Measurements from ENCODE around the gene SLC25A21. TPM values are rescaled to one million over a fixed set of nuclear protein-coding genes. Genes with fewer than 3 reads are reported as not detected.

The SLC25A21 gene
- total and polyA plus RNA-seq, 2 experiments from 2014 or later: 10.6 to 12.1 TPM

GRCh38 chr14:37195327-37195726 is 22.9 kb upstream of the SLC25A21 start:
- Mint-ChIP-seq H3K4me1 (peaks cover 9% of the 10 kb centered on the region; the same call in 2 of the 3 replicates), H3K27me3 (ENCODE audit: insufficient read depth, low read depth, poor library complexity) (peaks cover 7% of the 10 kb centered on the region), H3K4me3 (no peak overlapping the region), H3K27ac (no peak overlapping the region), H3K36me3 (ENCODE audit: low read depth) (no peaks in the 10 kb centered on the region), H3K9me3 (no peaks in the 10 kb centered on the region; the same call in 2 of the 3 replicates)
- no peaks in the 10 kb centered on the region for H3F3A ChIP-seq (replicated peaks; ENCODE audit: low read depth)
- no peak for ATAC-seq
- 0 out of 2 replicates have a peak, but pooled peaks cover 4% of the 10 kb centered on the region for H3K27me3 ChIP-seq (ENCODE audit: insufficient read depth)
- no peak overlapping the region for H2AFZ ChIP-seq
- 0 out of 2 replicates have a peak, but pooled peaks cover 2% of the 10 kb centered on the region for H3K9me2 ChIP-seq (ENCODE audit: insufficient read depth)
- H3K36me3 ChIP-seq (ENCODE audit: insufficient read depth): no peaks in the 10 kb centered on the region
- peaks cover 18% of the 10 kb centered on the region for H3K79me2 ChIP-seq (replicated peaks; ENCODE audit: insufficient read depth)
- TF ChIP-seq ZNF114 (CRISPR knock-in tag; IDR thresholded peaks at IDR 0.05) (no peak), CTCF (conservative IDR thresholded peaks at IDR 0.05; ENCODE audit: low read depth in 2 of 2) (no peak), NANOG (IDR thresholded peaks at IDR 0.05; ENCODE audit: borderline replicate concordance) (no peak), JUNB (IDR thresholded peaks at IDR 0.05; ENCODE audit: unreplicated experiment) (no peak), CREB1 (CRISPR knock-in tag; IDR thresholded peaks at IDR 0.05; ENCODE audit: low read depth) (no peak), EZH2phosphoT487 (IDR thresholded peaks at IDR 0.05; ENCODE audit: unreplicated experiment) (no peak), REST (IDR thresholded peaks at IDR 0.05; ENCODE audit: unreplicated experiment) (no peak), POLR2AphosphoS5 (IDR thresholded peaks at IDR 0.05; ENCODE audit: low read depth) (no peak), EZH2 (IDR thresholded peaks at IDR 0.05; ENCODE audit: low read depth, unreplicated experiment) (no peak), ZNF331 (CRISPR knock-in tag; IDR thresholded peaks at IDR 0.05; ENCODE audit: low read depth) (no peak), STAT1 (IDR thresholded peaks at IDR 0.05; ENCODE audit: unreplicated experiment) (no peak)
- TF ChIP-seq, protein P1, sequence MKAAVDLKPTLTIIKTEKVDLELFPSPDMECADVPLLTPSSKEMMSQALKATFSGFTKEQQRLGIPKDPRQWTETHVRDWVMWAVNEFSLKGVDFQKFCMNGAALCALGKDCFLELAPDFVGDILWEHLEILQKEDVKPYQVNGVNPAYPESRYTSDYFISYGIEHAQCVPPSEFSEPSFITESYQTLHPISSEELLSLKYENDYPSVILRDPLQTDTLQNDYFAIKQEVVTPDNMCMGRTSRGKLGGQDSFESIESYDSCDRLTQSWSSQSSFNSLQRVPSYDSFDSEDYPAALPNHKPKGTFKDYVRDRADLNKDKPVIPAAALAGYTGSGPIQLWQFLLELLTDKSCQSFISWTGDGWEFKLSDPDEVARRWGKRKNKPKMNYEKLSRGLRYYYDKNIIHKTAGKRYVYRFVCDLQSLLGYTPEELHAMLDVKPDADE (IDR thresholded peaks at IDR 0.05): no peak
- TF ChIP-seq, protein P2, sequence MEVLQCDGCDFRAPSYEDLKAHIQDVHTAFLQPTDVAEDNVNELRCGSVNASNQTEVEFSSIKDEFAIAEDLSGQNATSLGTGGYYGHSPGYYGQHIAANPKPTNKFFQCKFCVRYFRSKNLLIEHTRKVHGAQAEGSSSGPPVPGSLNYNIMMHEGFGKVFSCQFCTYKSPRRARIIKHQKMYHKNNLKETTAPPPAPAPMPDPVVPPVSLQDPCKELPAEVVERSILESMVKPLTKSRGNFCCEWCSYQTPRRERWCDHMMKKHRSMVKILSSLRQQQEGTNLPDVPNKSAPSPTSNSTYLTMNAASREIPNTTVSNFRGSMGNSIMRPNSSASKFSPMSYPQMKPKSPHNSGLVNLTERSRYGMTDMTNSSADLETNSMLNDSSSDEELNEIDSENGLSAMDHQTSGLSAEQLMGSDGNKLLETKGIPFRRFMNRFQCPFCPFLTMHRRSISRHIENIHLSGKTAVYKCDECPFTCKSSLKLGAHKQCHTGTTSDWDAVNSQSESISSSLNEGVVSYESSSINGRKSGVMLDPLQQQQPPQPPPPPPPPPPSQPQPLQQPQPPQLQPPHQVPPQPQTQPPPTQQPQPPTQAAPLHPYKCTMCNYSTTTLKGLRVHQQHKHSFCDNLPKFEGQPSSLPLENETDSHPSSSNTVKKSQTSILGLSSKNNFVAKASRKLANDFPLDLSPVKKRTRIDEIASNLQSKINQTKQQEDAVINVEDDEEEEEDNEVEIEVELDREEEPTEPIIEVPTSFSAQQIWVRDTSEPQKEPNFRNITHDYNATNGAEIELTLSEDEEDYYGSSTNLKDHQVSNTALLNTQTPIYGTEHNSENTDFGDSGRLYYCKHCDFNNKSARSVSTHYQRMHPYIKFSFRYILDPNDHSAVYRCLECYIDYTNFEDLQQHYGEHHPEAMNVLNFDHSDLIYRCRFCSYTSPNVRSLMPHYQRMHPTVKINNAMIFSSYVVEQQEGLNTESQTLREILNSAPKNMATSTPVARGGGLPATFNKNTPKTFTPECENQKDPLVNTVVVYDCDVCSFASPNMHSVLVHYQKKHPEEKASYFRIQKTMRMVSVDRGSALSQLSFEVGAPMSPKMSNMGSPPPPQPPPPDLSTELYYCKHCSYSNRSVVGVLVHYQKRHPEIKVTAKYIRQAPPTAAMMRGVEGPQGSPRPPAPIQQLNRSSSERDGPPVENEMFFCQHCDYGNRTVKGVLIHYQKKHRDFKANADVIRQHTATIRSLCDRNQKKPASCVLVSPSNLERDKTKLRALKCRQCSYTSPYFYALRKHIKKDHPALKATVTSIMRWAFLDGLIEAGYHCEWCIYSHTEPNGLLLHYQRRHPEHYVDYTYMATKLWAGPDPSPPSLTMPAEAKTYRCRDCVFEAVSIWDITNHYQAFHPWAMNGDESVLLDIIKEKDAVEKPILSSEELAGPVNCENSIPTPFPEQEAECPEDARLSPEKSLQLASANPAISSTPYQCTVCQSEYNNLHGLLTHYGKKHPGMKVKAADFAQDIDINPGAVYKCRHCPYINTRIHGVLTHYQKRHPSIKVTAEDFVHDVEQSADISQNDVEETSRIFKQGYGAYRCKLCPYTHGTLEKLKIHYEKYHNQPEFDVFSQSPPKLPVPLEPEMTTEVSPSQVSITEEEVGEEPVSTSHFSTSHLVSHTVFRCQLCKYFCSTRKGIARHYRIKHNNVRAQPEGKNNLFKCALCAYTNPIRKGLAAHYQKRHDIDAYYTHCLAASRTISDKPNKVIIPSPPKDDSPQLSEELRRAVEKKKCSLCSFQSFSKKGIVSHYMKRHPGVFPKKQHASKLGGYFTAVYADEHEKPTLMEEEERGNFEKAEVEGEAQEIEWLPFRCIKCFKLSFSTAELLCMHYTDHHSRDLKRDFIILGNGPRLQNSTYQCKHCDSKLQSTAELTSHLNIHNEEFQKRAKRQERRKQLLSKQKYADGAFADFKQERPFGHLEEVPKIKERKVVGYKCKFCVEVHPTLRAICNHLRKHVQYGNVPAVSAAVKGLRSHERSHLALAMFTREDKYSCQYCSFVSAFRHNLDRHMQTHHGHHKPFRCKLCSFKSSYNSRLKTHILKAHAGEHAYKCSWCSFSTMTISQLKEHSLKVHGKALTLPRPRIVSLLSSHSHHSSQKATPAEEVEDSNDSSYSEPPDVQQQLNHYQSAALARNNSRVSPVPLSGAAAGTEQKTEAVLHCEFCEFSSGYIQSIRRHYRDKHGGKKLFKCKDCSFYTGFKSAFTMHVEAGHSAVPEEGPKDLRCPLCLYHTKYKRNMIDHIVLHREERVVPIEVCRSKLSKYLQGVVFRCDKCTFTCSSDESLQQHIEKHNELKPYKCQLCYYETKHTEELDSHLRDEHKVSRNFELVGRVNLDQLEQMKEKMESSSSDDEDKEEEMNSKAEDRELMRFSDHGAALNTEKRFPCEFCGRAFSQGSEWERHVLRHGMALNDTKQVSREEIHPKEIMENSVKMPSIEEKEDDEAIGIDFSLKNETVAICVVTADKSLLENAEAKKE (CRISPR knock-in tag; IDR thresholded peaks at IDR 0.05): no peak
- no peak overlapping the region for H3K27ac ChIP-seq (ENCODE audit: low read depth)
- H3K4me1 ChIP-seq (ENCODE audit: insufficient read depth): 0 out of 2 replicates have a peak, but pooled peaks cover 18% of the 10 kb centered on the region
- 0 out of 2 replicates have a peak, but pooled peaks cover 3% of the 10 kb centered on the region for H4K20me1 ChIP-seq (replicated peaks; ENCODE audit: insufficient read depth)
- H3K4me3 ChIP-seq: no peak overlapping the region
- no peak overlapping the region for H3K4me2 ChIP-seq
- DNase-seq (ENCODE audit: low spot score): no peak

Measured in GM23338 (cell line).